Measurements from ENCODE around the gene IRX3. TPM values are rescaled to one million over a fixed set of nuclear protein-coding genes. Genes with fewer than 3 reads are reported as not detected.

IRX3 gene
- polyA plus RNA-seq, 4 donors, result 28.1 to 33.7 (median 32.9) TPM

DNA sequence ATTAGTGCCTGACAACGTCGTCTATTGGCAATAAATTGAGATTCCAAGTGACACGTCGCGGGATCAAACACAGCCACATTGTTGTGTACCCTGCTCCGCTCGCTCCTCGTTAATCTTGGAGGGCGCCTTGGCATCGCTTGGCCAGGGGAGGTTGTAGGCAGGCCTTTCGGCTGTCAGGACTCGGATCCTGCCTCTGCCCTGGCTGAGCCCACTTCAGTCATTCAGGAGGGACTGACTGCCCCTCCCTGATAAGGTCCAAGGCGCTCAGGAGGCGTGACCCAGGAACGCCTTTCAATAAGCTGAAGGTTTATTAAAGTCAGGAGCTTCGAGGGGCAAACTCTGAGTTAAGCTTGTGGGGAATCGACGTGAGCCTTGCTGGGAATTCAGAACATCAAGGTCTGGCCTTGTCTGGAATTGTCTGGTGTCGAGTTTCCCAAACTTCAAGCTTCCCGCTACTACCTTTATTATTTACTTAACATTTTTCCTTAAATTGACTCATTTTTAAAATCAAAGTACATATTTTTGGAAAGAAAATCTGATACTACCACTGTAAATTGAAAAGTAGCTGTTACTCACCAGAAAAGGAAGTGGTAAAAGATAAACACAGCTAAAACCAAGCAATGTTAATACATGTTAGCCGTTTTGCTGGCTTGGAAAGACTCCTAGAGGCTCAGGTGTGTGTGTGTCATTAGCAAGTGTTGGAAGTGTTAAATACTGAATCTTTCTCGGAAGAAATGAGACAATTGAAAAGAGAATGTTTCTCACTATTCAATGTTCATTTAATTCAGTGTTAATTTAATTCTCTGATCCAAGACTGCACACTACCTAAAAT lies 5.3 kb upstream of the IRX3 start:
- no peak for DNase-seq (ENCODE audit: low read depth in 4 of 4, low spot score in 3 of 4)

DNA sequence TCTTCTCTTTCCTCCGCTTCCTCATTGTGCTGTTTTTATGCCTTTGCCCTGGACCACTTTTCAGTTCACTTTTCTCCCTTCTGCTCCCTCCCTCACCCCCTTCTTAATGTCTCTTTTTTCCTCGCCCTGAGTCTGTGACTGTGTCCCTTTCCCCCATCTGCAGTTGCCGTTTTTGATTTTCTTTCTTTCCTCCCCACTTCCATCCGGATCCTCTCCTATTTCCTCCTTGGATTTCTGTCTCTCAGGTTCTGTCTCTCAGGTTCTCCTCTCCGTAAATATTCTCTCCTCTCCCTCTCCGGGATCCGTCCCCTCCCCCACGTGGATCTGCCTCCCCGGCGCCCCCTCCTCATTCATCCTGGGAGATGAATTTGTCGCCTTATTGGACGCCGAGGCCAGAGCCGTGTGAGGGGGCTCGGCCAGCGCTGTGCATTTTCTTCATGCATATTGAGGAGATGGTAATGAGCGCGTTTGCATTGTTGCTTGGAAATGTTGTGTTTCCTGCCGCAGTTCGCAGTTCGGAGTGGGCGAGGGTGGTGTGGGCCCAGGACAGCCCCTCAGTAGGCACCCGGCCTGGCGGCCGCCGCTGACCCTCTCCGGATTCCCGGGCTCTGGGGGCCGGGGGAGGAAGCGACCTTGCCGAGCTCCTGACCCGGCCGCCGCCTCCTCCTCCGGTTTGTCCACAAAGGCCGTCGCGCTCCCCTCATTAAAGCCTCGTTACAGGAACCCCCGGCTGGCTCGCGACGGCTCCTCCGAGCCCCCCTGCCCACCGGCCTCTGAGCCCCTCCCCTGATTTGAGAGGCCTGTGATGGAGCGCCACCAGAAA lies 4.5 kb upstream of the IRX3 start:
- DNase-seq (ENCODE audit: low read depth in 4 of 4, low spot score in 3 of 4), result no peak

- no peak for DNase-seq (ENCODE audit: low read depth in 4 of 4, low spot score in 3 of 4)
Observed at GRCh38 chr16:54289945-54290832, 3.6 kb upstream of the IRX3 start.

GRCh38 chr16:54289242-54289944 lies 2.8 kb upstream of the IRX3 start:
- no peak for DNase-seq (ENCODE audit: low read depth in 4 of 4, low spot score in 3 of 4)

DNA sequence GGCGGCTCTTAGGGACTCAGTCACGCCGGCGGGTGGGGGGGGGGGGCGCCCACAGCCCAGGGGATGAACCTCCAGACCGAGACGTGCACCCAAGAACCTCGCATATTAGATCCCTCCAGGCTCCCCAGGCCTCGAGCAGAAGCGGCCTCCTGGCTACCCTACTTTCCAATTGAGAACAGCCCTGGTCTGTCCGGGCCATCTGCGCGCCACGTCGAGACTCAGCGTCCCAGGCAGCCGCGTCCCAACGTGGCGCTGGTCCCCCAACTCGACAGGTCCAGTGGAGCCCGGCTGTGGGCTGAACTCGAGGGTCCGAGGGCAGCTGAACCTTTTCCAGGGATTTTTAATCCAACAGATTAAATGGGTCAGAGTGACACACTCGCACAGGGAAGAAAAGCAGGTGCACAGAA lies 2.3 kb upstream of the IRX3 start:
- DNase-seq (ENCODE audit: low read depth in 4 of 4, low spot score in 3 of 4), result no peak

DNA sequence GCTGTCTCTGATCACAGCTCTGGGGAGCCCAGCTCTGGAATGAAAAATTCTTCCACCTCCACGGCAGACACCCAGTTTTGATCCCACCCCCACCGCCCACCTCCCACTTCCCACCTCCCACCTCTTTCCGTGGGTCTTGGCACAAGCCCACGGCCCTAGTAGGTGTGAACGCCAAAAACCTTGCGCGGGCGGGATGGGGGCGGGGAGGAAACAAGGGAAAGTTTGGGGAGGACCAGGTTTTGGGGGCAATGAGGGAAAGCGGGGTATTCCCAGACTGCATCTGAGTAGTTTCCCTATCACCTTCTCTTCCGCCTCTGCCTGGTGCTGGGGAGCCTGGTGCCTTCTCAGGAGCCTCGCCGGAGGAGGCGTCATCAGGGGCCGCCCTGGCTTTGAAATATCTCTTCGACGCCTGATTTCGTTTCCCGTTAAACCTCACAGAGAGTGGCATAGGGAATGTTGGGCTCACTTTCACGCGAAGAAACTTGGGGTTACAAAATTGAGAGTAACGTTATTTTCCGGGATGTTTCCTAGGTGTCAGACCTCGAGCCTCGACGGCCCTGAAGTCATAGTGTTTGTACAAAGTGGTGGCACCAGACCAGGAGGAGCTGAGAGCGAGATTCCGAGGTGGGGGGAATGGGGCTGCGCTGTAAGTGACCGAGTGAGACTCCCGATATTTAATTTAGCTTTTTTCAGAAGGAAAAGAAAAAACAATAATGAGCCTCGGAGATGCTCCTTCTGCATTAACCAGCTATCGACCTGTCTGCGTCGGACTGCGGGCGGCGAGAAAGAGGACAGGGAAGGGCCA lies 1.6 kb upstream of the IRX3 start:
- no peak for DNase-seq (ENCODE audit: low read depth in 4 of 4, low spot score in 3 of 4)

GRCh38 chr16:54287131-54288029 lies 793 bp upstream of the IRX3 start:
- no peak for DNase-seq (ENCODE audit: low read depth in 4 of 4, low spot score in 3 of 4)

GRCh38 chr16:54286090-54286365 lies 559 bp downstream of the IRX3 start:
- DNase-seq (ENCODE audit: low read depth in 4 of 4, low spot score in 3 of 4), result no peak

DNA sequence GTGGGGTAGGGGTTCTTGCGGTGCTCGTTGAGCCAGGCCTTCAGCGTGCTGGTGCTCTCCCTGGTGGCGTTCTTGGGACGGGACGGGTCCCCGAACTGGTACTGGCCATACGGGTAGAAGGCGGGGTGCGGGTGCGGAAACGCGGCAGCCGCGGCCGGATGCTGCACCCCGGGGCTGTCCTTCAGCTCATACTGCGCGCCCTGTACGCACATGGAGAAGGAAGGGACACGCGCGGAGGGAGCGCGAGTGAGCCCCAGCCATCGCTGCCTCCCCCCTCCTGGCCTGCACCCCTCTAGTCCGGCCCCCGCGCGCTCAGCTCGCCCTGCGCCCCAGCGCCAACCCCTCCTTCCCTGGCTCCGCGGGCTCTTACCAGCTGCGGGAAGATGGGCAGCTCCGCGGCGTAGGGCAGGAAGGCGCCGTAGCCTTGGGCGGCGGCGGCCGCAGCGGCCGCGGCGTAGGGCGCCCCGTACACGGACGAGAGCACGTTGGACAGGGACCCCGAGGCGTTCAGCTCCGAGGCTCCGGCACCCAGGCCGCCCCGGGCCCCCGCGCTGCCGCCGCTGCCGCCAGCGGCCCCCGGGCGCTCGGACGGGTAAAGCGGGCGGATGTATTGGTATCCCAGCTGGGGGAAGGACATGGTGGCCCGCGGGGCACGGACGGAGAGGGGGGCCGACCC lies 1.0 kb downstream of the IRX3 start:
- no peak for DNase-seq (ENCODE audit: low read depth in 4 of 4, low spot score in 3 of 4)

- DNase-seq (ENCODE audit: low read depth in 4 of 4, low spot score in 3 of 4), result no peak
Observed at GRCh38 chr16:54284931-54285413, 1.6 kb downstream of the IRX3 start.

DNA sequence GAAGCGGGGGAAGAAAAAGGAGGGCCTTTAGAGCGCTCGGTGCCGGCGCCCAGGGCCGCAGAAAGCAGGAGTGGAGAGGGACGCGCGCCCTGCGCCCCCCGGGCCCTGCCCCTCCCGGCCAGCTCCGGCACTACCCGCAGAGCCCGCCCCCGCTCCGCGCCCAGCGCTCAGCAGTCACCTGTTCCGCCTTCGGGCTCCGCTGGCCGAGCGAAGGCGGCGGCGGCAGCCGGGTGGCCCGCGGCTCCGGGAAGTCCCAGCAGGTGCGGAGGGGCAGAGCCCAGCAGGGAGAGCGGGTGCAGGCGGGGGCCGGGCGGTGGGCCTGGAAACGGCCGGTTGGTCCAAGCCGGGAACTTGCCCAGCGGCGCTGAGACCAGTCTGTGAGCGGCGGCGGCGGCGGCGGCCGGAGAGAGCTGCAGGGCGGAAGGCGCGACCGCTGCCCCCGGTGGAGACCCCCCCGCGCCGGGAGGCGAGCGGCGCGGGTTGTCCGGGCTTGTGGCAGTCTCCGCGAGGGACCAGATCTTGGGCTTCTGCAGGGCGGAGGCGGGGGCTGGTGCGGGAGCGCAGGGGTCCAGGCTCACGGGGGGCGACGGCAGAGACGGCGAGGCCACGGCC lies 2.2 kb downstream of the IRX3 start:
- no peak for DNase-seq (ENCODE audit: low read depth in 4 of 4, low spot score in 3 of 4)

- DNase-seq (ENCODE audit: low read depth in 4 of 4, low spot score in 3 of 4), result no peak
Observed at GRCh38 chr16:54283725-54284318, 2.8 kb downstream of the IRX3 start.

- no peak for DNase-seq (ENCODE audit: low read depth in 4 of 4, low spot score in 3 of 4)
Observed at GRCh38 chr16:54282928-54283724, 3.5 kb downstream of the IRX3 start.

- no peak for DNase-seq (ENCODE audit: low read depth in 4 of 4, low spot score in 3 of 4)
Observed at GRCh38 chr16:54282202-54282927, 4.2 kb downstream of the IRX3 start.

- DNase-seq (ENCODE audit: low read depth in 4 of 4, low spot score in 3 of 4), result no peak
Observed at GRCh38 chr16:54281535-54282201, 4.9 kb downstream of the IRX3 start.
